ENCODE measurements around the gene STAB1. TPM values are rescaled to one million over a fixed set of nuclear protein-coding genes. Genes with fewer than 3 reads are reported as not detected.

STAB1 gene
- total RNA-seq, 4 donors from 2014 or later, result 27.0 to 98.2 (median 67.2) TPM

DNA sequence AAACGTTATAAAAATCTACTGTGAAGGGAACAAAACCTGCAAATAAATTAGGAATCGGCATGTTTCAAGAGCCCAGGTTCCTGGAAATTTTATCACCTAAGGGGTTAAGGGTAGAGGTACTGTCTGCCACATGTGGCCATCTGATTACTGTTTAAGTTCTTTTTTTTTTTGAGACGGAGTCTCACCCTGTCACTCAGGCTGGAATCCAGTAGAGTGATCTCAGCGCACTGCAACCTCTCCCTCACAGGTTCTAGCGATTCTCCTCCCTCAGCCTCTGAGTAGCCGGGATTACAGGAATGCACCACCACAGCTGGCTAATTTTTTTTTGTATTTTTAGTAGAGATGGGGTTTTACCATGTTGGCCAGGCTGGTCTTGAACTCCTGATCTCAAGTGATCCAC is 77.1 kb downstream of the STAB1 start:
- DNase-seq, result no peak
- Histone ChIP-seq H3K9me3 (no peaks in the 10 kb centered on the region), H3K4me3 (no peak overlapping the region), H3K27ac (no peak overlapping the region), H3K36me3 (peaks cover 0 to 65% (median 0%) of the 10 kb centered on the region in 3 donors), H3K4me1 (no peaks in the 10 kb centered on the region), H3K27me3 (no peaks in the 10 kb centered on the region)
- TF ChIP-seq, protein P1, sequence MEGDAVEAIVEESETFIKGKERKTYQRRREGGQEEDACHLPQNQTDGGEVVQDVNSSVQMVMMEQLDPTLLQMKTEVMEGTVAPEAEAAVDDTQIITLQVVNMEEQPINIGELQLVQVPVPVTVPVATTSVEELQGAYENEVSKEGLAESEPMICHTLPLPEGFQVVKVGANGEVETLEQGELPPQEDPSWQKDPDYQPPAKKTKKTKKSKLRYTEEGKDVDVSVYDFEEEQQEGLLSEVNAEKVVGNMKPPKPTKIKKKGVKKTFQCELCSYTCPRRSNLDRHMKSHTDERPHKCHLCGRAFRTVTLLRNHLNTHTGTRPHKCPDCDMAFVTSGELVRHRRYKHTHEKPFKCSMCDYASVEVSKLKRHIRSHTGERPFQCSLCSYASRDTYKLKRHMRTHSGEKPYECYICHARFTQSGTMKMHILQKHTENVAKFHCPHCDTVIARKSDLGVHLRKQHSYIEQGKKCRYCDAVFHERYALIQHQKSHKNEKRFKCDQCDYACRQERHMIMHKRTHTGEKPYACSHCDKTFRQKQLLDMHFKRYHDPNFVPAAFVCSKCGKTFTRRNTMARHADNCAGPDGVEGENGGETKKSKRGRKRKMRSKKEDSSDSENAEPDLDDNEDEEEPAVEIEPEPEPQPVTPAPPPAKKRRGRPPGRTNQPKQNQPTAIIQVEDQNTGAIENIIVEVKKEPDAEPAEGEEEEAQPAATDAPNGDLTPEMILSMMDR (IDR thresholded peaks at IDR 0.05), result no peak
- no peak for TF ChIP-seq POLR2A (IDR thresholded peaks at IDR 0.05)

Small RNAs within 50 kb of the gene (small RNA-seq; reads per million reads assigned to genes)
- gene RNU6-856P (0 reads per million in 2 donors), gene RNU6ATAC16P (0 reads per million in 2 donors)

Other genes with a start within 250 kb of the STAB1 start
- gene PPM1M, start 249.6 kb upstream of the STAB1 start, total RNA-seq, result 10 to 100 TPM in 1 of 4 donors, 1 to 10 TPM in 3; 4.0 to 32.2 (median 6.7) TPM
- gene WDR82, start 216.7 kb upstream of the STAB1 start, total RNA-seq, result 10 to 100 TPM; 29.7 to 44.0 (median 38.3) TPM
- gene GLYCTK, start 207.5 kb upstream of the STAB1 start, total RNA-seq, result 100 to 1,000 TPM in 3 of 4 donors, 10 to 100 TPM in 1; 89.1 to 274 (median 224) TPM
- gene DNAH1, start 179.0 kb upstream of the STAB1 start, total RNA-seq, result 100 to 1,000 TPM in 1 of 4 donors, 10 to 100 TPM in 3; 19.3 to 103 (median 64.2) TPM
- 10 to 100 TPM; 49.9 to 94.4 (median 77.0) TPM for gene BAP1, start 85.3 kb upstream of the STAB1 start, total RNA-seq
- 10 to 100 TPM; 12.4 to 34.6 (median 17.4) TPM for gene PHF7, start 84.7 kb upstream of the STAB1 start, total RNA-seq
- 10 to 100 TPM; 18.8 to 24.8 (median 22.0) TPM for gene SEMA3G, start 50.2 kb upstream of the STAB1 start, total RNA-seq
- not detected for gene TNNC1, start 41.3 kb upstream of the STAB1 start, total RNA-seq
- gene NISCH, start 39.7 kb upstream of the STAB1 start, total RNA-seq, result 100 to 1,000 TPM in 3 of 4 donors, 10 to 100 TPM in 1; 65.7 to 150 (median 128) TPM
- 10 to 100 TPM in 3 of 4 donors, 1 to 10 TPM in 1; 5.1 to 17.3 (median 14.7) TPM for gene NT5DC2, start 38.5 kb downstream of the STAB1 start, total RNA-seq
- gene UQCC5, start 41.3 kb downstream of the STAB1 start, total RNA-seq, result 1 to 10 TPM; 1.7 to 7.7 (median 4.1) TPM
- gene PBRM1, start 190.6 kb downstream of the STAB1 start, total RNA-seq, result 100 to 1,000 TPM in 1 of 4 donors, 10 to 100 TPM in 3; 68.1 to 120 (median 82.1) TPM
- gene GNL3, start 190.7 kb downstream of the STAB1 start, total RNA-seq, result 100 to 1,000 TPM in 1 of 4 donors, 10 to 100 TPM in 3; 21.5 to 249 (median 48.6) TPM
- gene GLT8D1, start 210.5 kb downstream of the STAB1 start, total RNA-seq, result 10 to 100 TPM; 25.6 to 31.2 (median 30.3) TPM
- 100 to 1,000 TPM in 1 of 4 donors, 10 to 100 TPM in 3; 33.8 to 123 (median 65.3) TPM for gene SPCS1, start 210.8 kb downstream of the STAB1 start, total RNA-seq